Endothelial cell (in vitro differentiated cells): ENCODE data around the gene JMJD8. TPM values are rescaled to one million over a fixed set of nuclear protein-coding genes. Genes with fewer than 3 reads are reported as not detected.
A peak's percentile ranks its signal among the peaks of the same experiment; 100 is the strongest.
"Not testable (repeated sequence)": the region's sequence is repeated elsewhere in the genome, so short reads cannot be mapped to it uniquely, and the experiment has no call there.

Experiments used
- DNase-seq: peaks from one replicate; pipeline ENCODE4 v3.0.0; 2021; ENCODE audit warnings: low spot score
- H3K27ac Mint-ChIP-seq: one replicate; pipeline ENCODE4 v1.8.0; 2021; ENCODE audit warnings: mixed read lengths, inconsistent platforms; ENCODE audit not compliant: unreplicated experiment
- H3K27me3 Mint-ChIP-seq: one replicate; pipeline ENCODE4 v1.8.0; 2021; ENCODE audit warnings: mild to moderate bottlenecking, moderate library complexity, mixed read lengths, inconsistent platforms; ENCODE audit not compliant: unreplicated experiment
- H3K36me3 Mint-ChIP-seq: one replicate; pipeline ENCODE4 v1.8.0; 2021; ENCODE audit warnings: mild to moderate bottlenecking, low read depth, mixed read lengths, inconsistent platforms; ENCODE audit not compliant: unreplicated experiment
- H3K4me1 Mint-ChIP-seq: one replicate; pipeline ENCODE4 v1.8.0; 2021; ENCODE audit warnings: mild to moderate bottlenecking, mixed read lengths, inconsistent platforms; ENCODE audit not compliant: unreplicated experiment
- H3K4me3 Mint-ChIP-seq: one replicate; pipeline ENCODE4 v1.8.0; 2021; ENCODE audit warnings: mild to moderate bottlenecking, mixed read lengths, inconsistent platforms; ENCODE audit not compliant: unreplicated experiment
- H3K9me3 Mint-ChIP-seq: one replicate; pipeline ENCODE4 v1.8.0; 2021; ENCODE audit warnings: mixed read lengths, inconsistent platforms; ENCODE audit not compliant: unreplicated experiment
- total RNA-seq: library from RNA; stranded (reverse); fragmentation: NEBNext Ultra II Directional; extraction: Animal tissue kit (Norgen Biotek cat#: 25700); gene quantifications from one replicate; pipeline ENCODE4 v1.2.1, GENCODE V29; 2021; ENCODE audit not compliant: unreplicated experiment
- TF ChIP-seq, protein P1 (sequence below): fragments of 200-600 bp; sonication (generic); IDR thresholded peaks from one replicate; pipeline ENCODE4 v1.5.0; 2021; ENCODE audit warnings: antibody characterized with exemption; ENCODE audit not compliant: unreplicated experiment

Gene JMJD8
- total RNA-seq, 1 donor from 2014 or later: 31.6 TPM

DNA sequence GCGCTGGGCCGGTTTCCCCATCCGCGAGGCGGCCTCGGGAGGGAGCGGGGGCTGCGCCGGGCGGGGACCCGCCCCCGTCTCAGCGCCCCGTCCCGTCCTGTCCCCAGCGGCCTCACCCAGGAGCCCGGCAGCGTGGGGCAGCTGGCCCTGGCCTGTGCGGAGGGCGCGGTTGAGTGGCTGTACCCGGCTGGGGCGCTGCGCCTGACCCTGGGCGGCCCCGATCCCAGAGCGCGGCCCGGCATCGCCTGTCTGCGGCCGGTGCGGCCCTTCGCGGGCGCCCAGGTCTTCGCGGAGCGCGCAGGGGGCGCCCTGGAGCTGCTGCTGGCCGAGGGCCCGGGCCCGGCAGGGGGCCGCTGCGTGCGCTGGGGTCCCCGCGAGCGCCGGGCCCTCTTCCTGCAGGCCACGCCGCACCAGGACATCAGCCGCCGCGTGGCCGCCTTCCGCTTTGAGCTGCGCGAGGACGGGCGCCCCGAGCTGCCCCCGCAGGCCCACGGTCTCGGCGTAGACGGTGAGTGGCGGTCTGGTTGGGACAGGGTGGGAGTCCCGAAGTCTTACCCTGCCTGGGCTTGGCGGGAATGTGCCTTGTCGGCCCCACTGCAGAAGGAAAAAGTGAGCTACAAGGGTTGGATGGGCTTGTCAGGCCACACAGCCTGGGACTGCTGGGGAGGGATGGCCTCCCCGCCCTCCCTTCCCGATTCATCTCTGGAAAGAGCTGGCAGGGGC is 31.5 kb upstream of the JMJD8 start:
- DNase-seq: no peak
- H3K4me1 Mint-ChIP-seq: no peaks in the 10 kb centered on the region
- peaks cover 22% of the 10 kb centered on the region for H3K27me3 Mint-ChIP-seq
- H3K36me3 Mint-ChIP-seq: no peaks in the 10 kb centered on the region
- H3K4me3 Mint-ChIP-seq: no peak overlapping the region
- no peaks in the 10 kb centered on the region for H3K9me3 Mint-ChIP-seq
- no peak overlapping the region for H3K27ac Mint-ChIP-seq
- TF ChIP-seq, protein P1, sequence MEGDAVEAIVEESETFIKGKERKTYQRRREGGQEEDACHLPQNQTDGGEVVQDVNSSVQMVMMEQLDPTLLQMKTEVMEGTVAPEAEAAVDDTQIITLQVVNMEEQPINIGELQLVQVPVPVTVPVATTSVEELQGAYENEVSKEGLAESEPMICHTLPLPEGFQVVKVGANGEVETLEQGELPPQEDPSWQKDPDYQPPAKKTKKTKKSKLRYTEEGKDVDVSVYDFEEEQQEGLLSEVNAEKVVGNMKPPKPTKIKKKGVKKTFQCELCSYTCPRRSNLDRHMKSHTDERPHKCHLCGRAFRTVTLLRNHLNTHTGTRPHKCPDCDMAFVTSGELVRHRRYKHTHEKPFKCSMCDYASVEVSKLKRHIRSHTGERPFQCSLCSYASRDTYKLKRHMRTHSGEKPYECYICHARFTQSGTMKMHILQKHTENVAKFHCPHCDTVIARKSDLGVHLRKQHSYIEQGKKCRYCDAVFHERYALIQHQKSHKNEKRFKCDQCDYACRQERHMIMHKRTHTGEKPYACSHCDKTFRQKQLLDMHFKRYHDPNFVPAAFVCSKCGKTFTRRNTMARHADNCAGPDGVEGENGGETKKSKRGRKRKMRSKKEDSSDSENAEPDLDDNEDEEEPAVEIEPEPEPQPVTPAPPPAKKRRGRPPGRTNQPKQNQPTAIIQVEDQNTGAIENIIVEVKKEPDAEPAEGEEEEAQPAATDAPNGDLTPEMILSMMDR: no peak

DNA sequence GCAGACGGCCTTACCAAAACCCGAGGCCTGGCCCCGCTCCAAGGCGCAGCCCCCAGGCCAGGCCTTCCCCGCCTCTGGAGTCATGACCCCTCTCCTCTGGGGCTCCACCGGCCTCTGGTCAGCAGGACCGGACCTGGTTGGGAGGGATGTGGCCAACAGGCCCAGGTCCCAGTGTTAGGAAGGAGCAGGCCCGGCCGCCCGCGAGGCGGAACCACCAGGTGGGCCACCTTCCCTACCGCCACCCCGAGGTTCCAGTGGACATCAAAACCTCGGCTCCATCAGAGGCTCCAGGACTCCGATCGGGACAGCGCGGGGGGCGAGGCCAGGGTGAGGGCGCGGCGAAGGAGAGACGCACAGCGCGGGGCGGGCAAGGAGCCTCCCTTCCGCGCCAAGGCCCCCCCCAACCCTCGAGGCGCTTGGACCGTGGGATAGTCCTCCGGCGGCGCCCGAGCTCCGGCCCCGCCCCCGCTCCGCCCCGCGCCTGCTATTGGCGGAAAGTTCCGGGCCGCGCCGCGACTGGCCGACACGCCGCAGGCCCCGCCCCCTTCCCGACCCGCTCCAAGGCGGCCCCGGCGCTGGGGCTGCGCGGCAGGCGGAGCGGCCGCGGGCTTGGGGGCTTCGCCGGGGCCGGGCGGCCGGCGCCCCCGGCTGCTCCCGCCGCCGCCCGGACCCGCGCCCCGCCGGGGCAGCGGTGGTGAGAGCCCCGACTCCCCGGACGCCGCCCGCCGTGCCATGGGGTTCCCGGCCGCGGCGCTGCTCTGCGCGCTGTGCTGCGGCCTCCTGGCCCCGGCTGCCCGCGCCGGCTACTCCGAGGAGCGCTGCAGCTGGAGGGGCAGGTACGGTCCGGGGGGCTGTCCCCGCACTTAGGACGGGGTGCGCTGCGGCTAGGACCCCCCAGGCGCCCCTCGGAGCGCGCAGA is 30.7 kb upstream of the JMJD8 start, which contains the start of gene METRN:
Gene METRN (plus strand): TSS at position 561 of the 919 bp plus-strand sequence. CDS start 172 bp downstream, at position 733.
- no peaks in the 10 kb centered on the region for H3K4me1 Mint-ChIP-seq
- H3K27ac Mint-ChIP-seq: no peak within 1 kb of the TSS
- no peaks in the 10 kb centered on the region for H3K36me3 Mint-ChIP-seq

GRCh38 chr16:714079-714478 is 29.9 kb upstream of the JMJD8 start:
- Mint-ChIP-seq H3K36me3 (no peaks in the 10 kb centered on the region), H3K4me3 (no peak overlapping the region), H3K27ac (no peak overlapping the region), H3K4me1 (no peaks in the 10 kb centered on the region), H3K9me3 (no peaks in the 10 kb centered on the region), H3K27me3 (peaks cover 15% of the 10 kb centered on the region)
- TF ChIP-seq, protein P1: no peak
- DNase-seq: no peak

More for the DNA sequence above, 30.7 kb upstream of the JMJD8 start, which contains the start of gene METRN:
- peak; percentile 92 for DNase-seq
- peaks cover 19% of the 10 kb centered on the region for H3K27me3 Mint-ChIP-seq
- H3K4me3 Mint-ChIP-seq: no peak within 1 kb of the TSS
- no peaks in the 10 kb centered on the region for H3K9me3 Mint-ChIP-seq
- TF ChIP-seq, protein P1: no peak

- not testable (repeated sequence) for H3K27ac Mint-ChIP-seq, H3K36me3 Mint-ChIP-seq, H3K4me3 Mint-ChIP-seq, H3K9me3 Mint-ChIP-seq, H3K4me1 Mint-ChIP-seq
- peak; percentile 63 for DNase-seq
- H3K27me3 Mint-ChIP-seq: peaks cover 20% of the 10 kb centered on the region
- TF ChIP-seq, protein P1: peak; percentile 68
Measured at GRCh38 chr16:712740-713250, 28.7 kb upstream of the JMJD8 start.
